CD8-positive, alpha-beta memory T cell (primary cell): ENCODE results near the gene SLC38A11. TPM values are rescaled to one million over a fixed set of nuclear protein-coding genes. Genes with fewer than 3 reads are reported as not detected.
"Not testable (repeated sequence)": the region's sequence is repeated elsewhere in the genome, so short reads cannot be mapped to it uniquely, and the experiment has no call there.

Experiments
- CTCF ChIA-PET: fragments of 350-600 bp; sonication (Branson Sonifier 250); formaldehyde crosslinking; loops from one replicate; lab custom pipeline; 2021; ENCODE audit warnings: antibody characterized with exemption; lab: Charles Lee
- POLR2A ChIA-PET: fragments of 350-600 bp; sonication (Branson Sonifier 250); formaldehyde crosslinking; loops from one replicate; lab custom pipeline; 2021; ENCODE audit warnings: antibody characterized with exemption; lab: Charles Lee
- DNase-seq, 5 donors: peaks; one replicate each; pipeline versions ENCODE4 v3.0.0 to v3.0.0-alpha.2; 2020 to 2022; ENCODE audit warnings: mixed read lengths in 1 of 5
- H3K27ac ChIP-seq: one replicate; pipeline ENCODE4 v1.7.0; 2013; ENCODE audit warnings: low read depth, mild to moderate bottlenecking, low read length, moderate library complexity
- H3K27me3 ChIP-seq: 2 replicates; pipeline ENCODE4 v1.7.0; 2013; ENCODE audit warnings: low read length, mild to moderate bottlenecking; ENCODE audit not compliant: insufficient read depth, poor library complexity, severe bottlenecking
- H3K36me3 ChIP-seq: 2 replicates; pipeline ENCODE4 v1.7.0; 2013; ENCODE audit warnings: mild to moderate bottlenecking, low read length, moderate library complexity; ENCODE audit not compliant: insufficient read depth
- H3K4me1 ChIP-seq: 2 replicates; pipeline ENCODE4 v1.7.0; 2013; ENCODE audit warnings: mild to moderate bottlenecking, low read length, moderate library complexity; ENCODE audit not compliant: insufficient read depth
- H3K4me3 ChIP-seq: 2 replicates; pipeline ENCODE4 v1.7.0; 2013; ENCODE audit warnings: mild to moderate bottlenecking, low read length
- H3K9me3 ChIP-seq: 2 replicates; pipeline ENCODE4 v1.7.0; 2013; ENCODE audit warnings: mild to moderate bottlenecking, low read length
- H3K27ac Mint-ChIP-seq, 8 donors: one replicate each; pipeline ENCODE4 v1.8.0; 2020 to 2021; ENCODE audit warnings: mixed read lengths in 8 of 8, mild to moderate bottlenecking in 6 of 8, inconsistent platforms in 3 of 8, moderate library complexity in 3 of 8
- H3K27me3 Mint-ChIP-seq, 2 donors: one replicate each; pipeline ENCODE4 v1.8.0; 2020 to 2021; ENCODE audit warnings: mixed read lengths in 2 of 2, mild to moderate bottlenecking in 1 of 2, moderate library complexity in 1 of 2
- H3K36me3 Mint-ChIP-seq, 3 donors: one replicate each; pipeline ENCODE4 v1.8.0; 2020 to 2021; ENCODE audit warnings: mixed read lengths in 3 of 3, inconsistent platforms in 1 of 3, mild to moderate bottlenecking in 1 of 3
- H3K4me1 Mint-ChIP-seq, 3 donors: one replicate each; pipeline ENCODE4 v1.8.0; 2020 to 2021; ENCODE audit warnings: mixed read lengths in 3 of 3, inconsistent platforms in 1 of 3, mild to moderate bottlenecking in 1 of 3
- H3K4me3 Mint-ChIP-seq, 7 donors: one replicate each; pipeline ENCODE4 v1.8.0; 2020 to 2021; ENCODE audit warnings: mixed read lengths in 7 of 7, mild to moderate bottlenecking in 6 of 7, moderate library complexity in 4 of 7, inconsistent platforms in 2 of 7
- H3K9me3 Mint-ChIP-seq, 5 donors: one replicate each; pipeline ENCODE4 v1.8.0; 2020 to 2022; ENCODE audit warnings: mixed read lengths in 5 of 5, mild to moderate bottlenecking in 3 of 5, moderate library complexity in 2 of 5, inconsistent platforms in 1 of 5
- polyA plus RNA-seq: library from polyadenylated mRNA; unstranded; fragments of 300-500 nt; fragmentation: Illumina TruSeq; gene quantifications from one replicate; pipeline ENCODE4 v1.2.3, GENCODE V29; 2021
- total RNA-seq, 2 experiments: library from RNA; stranded (reverse); gene quantifications; one replicate each; pipeline ENCODE4 v1.2.3, GENCODE V29; 2021

SLC38A11 gene
- total and polyA plus RNA-seq, 3 experiments from 2014 or later: not detected

DNA sequence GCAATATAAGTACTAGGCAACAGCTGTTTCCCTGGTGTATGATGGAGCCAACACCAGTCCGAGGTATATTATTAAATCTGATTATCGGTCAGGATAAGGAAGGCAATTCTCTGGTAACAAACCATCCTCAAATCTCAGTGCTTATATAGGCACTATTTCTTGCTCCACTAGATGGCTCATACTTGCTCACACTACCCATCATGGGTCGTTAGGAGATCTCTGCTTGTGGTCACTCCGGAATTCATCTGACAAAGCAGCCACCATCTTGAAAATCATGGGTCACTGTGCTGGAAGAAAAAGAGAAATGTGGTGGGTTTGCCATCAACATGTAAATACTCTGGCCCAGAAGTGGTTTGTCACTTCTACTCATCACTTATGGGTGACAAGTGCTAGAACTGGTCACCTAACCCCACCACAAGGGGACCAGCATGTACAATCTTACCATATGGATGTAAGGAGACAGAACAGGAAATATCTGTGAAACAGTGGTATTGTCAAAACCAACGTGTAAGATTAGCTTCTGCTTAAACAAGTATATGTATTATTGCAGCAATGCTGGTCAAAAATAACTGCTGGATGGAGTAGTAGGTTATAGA is 21.6 kb upstream of the SLC38A11 start:
- H3K4me3 ChIP-seq, H3K27me3 ChIP-seq, CTCF ChIA-PET, H3K36me3 ChIP-seq, H3K27ac Mint-ChIP-seq, H3K27me3 Mint-ChIP-seq, H3K9me3 ChIP-seq, H3K4me3 Mint-ChIP-seq, H3K4me1 Mint-ChIP-seq, POLR2A ChIA-PET, DNase-seq, H3K36me3 Mint-ChIP-seq, H3K4me1 ChIP-seq, H3K27ac ChIP-seq, H3K9me3 Mint-ChIP-seq: not testable (repeated sequence)

DNA sequence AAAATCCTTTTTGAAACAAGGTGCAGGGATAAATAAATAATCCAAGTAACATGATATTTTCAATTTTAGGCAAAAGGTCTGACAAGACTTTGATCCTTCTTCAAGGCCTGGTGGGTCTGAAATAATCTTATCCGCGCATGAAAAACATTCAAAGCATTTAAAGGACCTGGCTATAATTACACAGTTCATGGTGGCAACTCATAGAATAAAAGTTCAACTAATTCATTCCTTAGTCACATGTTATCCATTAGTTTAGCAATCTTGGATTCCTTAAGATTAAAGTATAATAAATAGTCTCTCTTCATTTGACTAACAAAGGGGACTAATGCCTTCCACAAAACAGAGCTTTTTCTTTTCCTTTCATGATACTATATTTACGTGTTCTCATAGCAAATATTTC is 21.0 kb upstream of the SLC38A11 start:
- Mint-ChIP-seq H3K36me3 (no peaks in the 10 kb centered on the region), H3K4me3 (no peak overlapping the region), H3K27me3 (peaks cover 0 to 1% of the 10 kb centered on the region in 2 donors), H3K27ac (no peak overlapping the region), H3K4me1 (no peaks in the 10 kb centered on the region), H3K9me3 (no peaks in the 10 kb centered on the region)
- H3K9me3 ChIP-seq: no peaks in the 10 kb centered on the region
- DNase-seq: no peak
- H3K27ac ChIP-seq: no peak overlapping the region
- no peaks in the 10 kb centered on the region for H3K27me3 ChIP-seq
- no peak overlapping the region for H3K4me3 ChIP-seq
- no peaks in the 10 kb centered on the region for H3K36me3 ChIP-seq
- ChIA-PET CTCF (no interaction called here), POLR2A (no interaction called here)
- H3K4me1 ChIP-seq: no peaks in the 10 kb centered on the region

DNA sequence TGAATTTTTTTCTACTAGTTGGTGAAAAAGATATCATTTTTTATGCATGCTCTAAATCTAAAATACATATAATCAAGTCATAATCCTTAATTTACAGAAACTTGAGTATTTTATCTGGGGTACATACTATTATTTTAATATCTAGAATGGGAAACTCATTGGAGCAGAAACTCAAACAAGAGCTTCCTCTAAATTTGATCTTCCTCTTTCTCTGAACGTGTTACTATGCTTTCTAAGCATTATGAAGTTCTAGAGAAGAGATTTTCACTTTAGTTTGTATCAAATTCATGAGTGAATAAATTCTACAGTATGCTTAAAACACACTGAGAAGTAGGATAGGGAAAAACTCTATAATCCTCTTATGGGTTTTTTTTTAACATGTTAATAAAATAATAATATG is 20.6 kb upstream of the SLC38A11 start:
- no peak overlapping the region for H3K27ac Mint-ChIP-seq
- Histone ChIP-seq H3K27ac (no peak overlapping the region), H3K4me1 (no peaks in the 10 kb centered on the region), H3K4me3 (no peak overlapping the region), H3K27me3 (no peaks in the 10 kb centered on the region), H3K9me3 (no peaks in the 10 kb centered on the region), H3K36me3 (no peaks in the 10 kb centered on the region)
- CTCF ChIA-PET: no interaction called here
- DNase-seq: no peak
- no peaks in the 10 kb centered on the region for H3K4me1 Mint-ChIP-seq
- H3K36me3 Mint-ChIP-seq: no peaks in the 10 kb centered on the region
- no peak overlapping the region for H3K4me3 Mint-ChIP-seq
- POLR2A ChIA-PET: no interaction called here
- H3K27me3 Mint-ChIP-seq: peaks cover 0 to 1% of the 10 kb centered on the region in 2 donors
- H3K9me3 Mint-ChIP-seq: no peaks in the 10 kb centered on the region

DNA sequence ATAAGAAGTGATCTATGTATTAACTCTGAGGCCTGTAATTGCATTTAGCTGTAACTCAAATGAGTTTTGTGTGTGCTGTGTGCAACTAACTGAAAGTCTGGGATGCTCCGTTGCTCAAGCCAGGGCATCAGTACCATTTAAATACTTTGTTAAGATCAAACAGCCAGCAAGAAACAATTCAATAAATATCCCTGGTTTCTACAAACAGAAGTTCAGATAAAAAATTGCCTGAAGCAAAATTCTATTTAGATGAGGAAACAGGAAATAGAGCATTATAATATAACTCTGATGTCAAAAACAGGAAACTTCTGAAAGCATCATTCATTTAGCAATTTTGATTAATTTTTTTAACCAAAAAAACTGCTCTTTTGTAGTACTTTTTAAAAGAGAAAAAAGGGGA is 18.9 kb upstream of the SLC38A11 start:
- Mint-ChIP-seq H3K9me3 (no peaks in the 10 kb centered on the region), H3K27me3 (no peaks in the 10 kb centered on the region), H3K27ac (no peak overlapping the region), H3K4me3 (no peak overlapping the region), H3K36me3 (no peaks in the 10 kb centered on the region), H3K4me1 (no peaks in the 10 kb centered on the region)
- Histone ChIP-seq H3K4me1 (no peaks in the 10 kb centered on the region), H3K4me3 (no peak overlapping the region), H3K9me3 (no peaks in the 10 kb centered on the region), H3K36me3 (no peaks in the 10 kb centered on the region), H3K27ac (no peak overlapping the region), H3K27me3 (no peaks in the 10 kb centered on the region)
- POLR2A ChIA-PET: no interaction called here
- CTCF ChIA-PET: no interaction called here
- no peak for DNase-seq

DNA sequence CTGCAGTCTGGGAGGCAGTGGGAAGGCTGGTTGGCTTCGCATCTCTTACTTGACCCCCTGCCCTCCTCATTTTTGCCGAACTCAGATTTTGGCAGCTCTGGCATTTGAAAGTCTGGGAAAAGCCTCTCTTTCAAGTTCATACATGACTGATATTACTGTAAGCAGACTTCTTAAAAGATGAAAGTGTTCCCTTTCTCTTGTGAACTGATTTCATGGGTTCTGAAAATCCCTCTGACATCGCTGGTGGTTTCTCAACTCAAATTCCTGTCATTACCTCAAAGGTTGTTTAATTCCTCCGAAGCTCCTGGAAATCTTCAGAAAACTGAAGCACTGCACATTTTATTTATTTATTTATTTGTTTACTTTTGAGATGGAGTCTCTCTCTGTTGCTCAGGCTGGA is 16.9 kb upstream of the SLC38A11 start:
- no peak for DNase-seq
- POLR2A ChIA-PET: no interaction called here
- H3K36me3 Mint-ChIP-seq: no peaks in the 10 kb centered on the region
- no peaks in the 10 kb centered on the region for H3K4me1 Mint-ChIP-seq
- H3K9me3 Mint-ChIP-seq: no peaks in the 10 kb centered on the region
- no peak overlapping the region for H3K27ac Mint-ChIP-seq
- Histone ChIP-seq H3K27me3 (no peaks in the 10 kb centered on the region), H3K4me1 (no peaks in the 10 kb centered on the region), H3K27ac (no peak overlapping the region), H3K9me3 (no peaks in the 10 kb centered on the region), H3K4me3 (no peak overlapping the region), H3K36me3 (no peaks in the 10 kb centered on the region)
- no peaks in the 10 kb centered on the region for H3K27me3 Mint-ChIP-seq
- H3K4me3 Mint-ChIP-seq: no peak overlapping the region
- CTCF ChIA-PET: no interaction called here

DNA sequence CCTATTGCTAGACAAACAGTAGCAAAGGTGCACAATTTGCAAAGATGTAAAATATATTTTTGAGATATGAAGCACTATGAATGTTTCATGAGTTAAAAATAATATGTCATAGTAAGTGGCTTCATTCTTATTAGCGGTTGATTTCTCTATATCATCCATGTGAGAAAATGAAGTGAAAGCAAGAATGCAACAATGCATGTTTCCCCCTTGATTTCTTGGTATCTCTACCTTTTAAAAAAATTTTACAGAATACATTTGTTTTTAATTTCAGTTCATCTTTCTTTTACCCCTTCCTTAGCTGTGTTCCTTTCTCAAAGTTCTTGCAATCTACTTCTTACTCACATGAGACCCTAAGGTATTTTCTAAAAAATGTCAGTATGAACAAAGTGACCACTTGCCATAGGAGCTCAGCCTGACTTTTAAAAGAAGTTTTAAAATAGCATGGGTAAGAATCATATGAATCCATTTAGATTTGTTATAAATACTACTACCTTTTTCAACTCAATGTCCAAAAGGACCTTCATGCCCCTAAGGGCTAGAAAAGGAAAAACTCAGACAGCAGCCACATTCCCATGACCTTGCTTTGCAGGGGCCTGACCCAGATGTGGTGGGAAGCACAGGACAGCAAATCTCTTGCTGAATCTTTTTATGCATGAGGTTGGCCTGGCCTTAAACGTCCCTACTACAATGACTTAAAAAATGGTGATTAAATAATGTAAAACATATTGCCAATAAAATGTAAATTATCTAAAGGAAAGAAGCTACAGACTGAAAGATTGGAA is 14.8 kb upstream of the SLC38A11 start:
- Mint-ChIP-seq H3K36me3 (no peaks in the 10 kb centered on the region), H3K4me3 (no peak overlapping the region), H3K27me3 (no peaks in the 10 kb centered on the region), H3K27ac (no peak overlapping the region), H3K9me3 (peaks cover 0 to 4% (median 0%) of the 10 kb centered on the region in 5 donors), H3K4me1 (no peaks in the 10 kb centered on the region)
- Histone ChIP-seq H3K27ac (no peak overlapping the region), H3K36me3 (no peaks in the 10 kb centered on the region), H3K9me3 (no peaks in the 10 kb centered on the region), H3K27me3 (no peaks in the 10 kb centered on the region), H3K4me3 (no peak overlapping the region), H3K4me1 (no peaks in the 10 kb centered on the region)
- CTCF ChIA-PET: no interaction called here
- DNase-seq: no peak
- POLR2A ChIA-PET: no interaction called here

DNA sequence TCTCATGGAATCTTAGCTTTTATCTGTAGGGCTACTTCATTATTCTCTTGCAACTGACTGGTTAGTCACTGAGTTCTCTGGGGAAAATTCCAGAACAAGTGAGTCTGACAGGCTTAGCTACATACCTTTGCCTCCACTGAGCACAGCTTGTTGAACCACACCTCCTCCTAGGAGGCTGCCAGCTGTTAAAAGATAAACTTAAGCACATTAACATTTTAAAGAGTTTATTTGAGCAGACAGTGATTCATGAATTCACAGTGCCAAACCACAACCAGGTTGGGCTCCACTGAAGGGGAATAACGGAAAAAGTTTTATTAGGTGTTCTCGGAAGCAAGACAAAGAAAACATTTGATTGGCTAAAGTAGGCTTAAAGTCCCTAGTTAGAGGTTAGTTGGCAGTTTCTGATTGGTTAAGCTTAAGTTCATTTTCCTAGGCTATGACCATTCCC is 12.5 kb upstream of the SLC38A11 start:
- no peaks in the 10 kb centered on the region for H3K36me3 Mint-ChIP-seq
- CTCF ChIA-PET: no interaction called here
- DNase-seq: no peak
- no peak overlapping the region for H3K27ac Mint-ChIP-seq
- no peak overlapping the region for H3K4me3 Mint-ChIP-seq
- POLR2A ChIA-PET: no interaction called here
- Histone ChIP-seq H3K4me3 (no peak overlapping the region), H3K27ac (no peak overlapping the region), H3K36me3 (no peaks in the 10 kb centered on the region), H3K27me3 (no peaks in the 10 kb centered on the region), H3K4me1 (no peaks in the 10 kb centered on the region), H3K9me3 (no peaks in the 10 kb centered on the region)
- peaks cover 0 to 4% (median 0%) of the 10 kb centered on the region in 5 donors for H3K9me3 Mint-ChIP-seq
- H3K4me1 Mint-ChIP-seq: no peaks in the 10 kb centered on the region
- H3K27me3 Mint-ChIP-seq: no peaks in the 10 kb centered on the region

DNA sequence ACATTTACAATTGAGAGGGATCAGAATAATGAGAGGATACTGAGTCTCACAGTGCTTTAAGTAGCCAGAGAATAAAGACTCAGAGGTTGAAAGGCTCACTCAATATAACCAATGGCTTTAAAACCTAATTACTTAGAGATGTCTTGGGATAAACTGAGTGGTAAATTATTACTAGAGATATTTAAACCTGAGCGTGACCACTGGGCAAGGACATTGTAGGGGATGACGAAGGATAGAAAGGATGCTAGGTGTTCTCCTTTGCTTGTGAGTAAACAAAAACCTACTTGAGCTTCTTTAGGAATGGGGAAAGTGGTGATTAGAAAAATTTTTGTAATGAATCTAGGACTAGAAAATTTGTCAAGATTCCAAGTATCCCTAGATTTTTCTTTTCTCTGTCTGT is 12.0 kb upstream of the SLC38A11 start:
- DNase-seq: no peak
- Mint-ChIP-seq H3K9me3 (peaks cover 0 to 4% (median 0%) of the 10 kb centered on the region in 5 donors), H3K27ac (no peak overlapping the region), H3K4me1 (no peaks in the 10 kb centered on the region), H3K27me3 (no peaks in the 10 kb centered on the region), H3K36me3 (no peaks in the 10 kb centered on the region), H3K4me3 (no peak overlapping the region)
- no peaks in the 10 kb centered on the region for H3K4me1 ChIP-seq
- H3K27me3 ChIP-seq: no peaks in the 10 kb centered on the region
- H3K9me3 ChIP-seq: no peaks in the 10 kb centered on the region
- no peak overlapping the region for H3K27ac ChIP-seq
- H3K36me3 ChIP-seq: no peaks in the 10 kb centered on the region
- H3K4me3 ChIP-seq: no peak overlapping the region
- CTCF ChIA-PET: no interaction called here
- POLR2A ChIA-PET: no interaction called here
